ENCODE measurements around the gene PHACTR1. TPM values are rescaled to one million over a fixed set of nuclear protein-coding genes. Genes with fewer than 3 reads are reported as not detected.

Gene PHACTR1
- total and polyA plus RNA-seq, 4 donors, result 0.31 to 1.5 (median 0.79) TPM

- no peak overlapping the region for H3K27ac ChIP-seq (ENCODE audit: low read depth in 1 of 2, low read length in 2 of 2)
- no peak overlapping the region for H3K4me3 ChIP-seq (ENCODE audit: low read depth in 1 of 3, low read length in 3 of 3)
- no peaks in the 10 kb centered on the region for H3K9me3 ChIP-seq (ENCODE audit: control insufficient read depth in 4 of 4, low read length in 3 of 4)
- peaks cover 0 to 3% (median 0%) of the 10 kb centered on the region in 4 donors for H3K27me3 ChIP-seq (ENCODE audit: control insufficient read depth in 4 of 4, insufficient read depth in 4 of 4, low read length in 3 of 4)
- 87% methylated on average over 7 of the region's 7 CpGs for WGBS
- H3K4me1 ChIP-seq (ENCODE audit: control insufficient read depth in 4 of 4, insufficient read depth in 4 of 4, low read length in 3 of 4), result no peaks in the 10 kb centered on the region
- TF ChIP-seq MAX (IDR thresholded peaks at IDR 0.05), result no peak
- no peak for TF ChIP-seq FOXA1 (IDR thresholded peaks at IDR 0.05)
- TF ChIP-seq JUND (IDR thresholded peaks at IDR 0.05), result no peak
- no peak for TF ChIP-seq FOXA2 (IDR thresholded peaks at IDR 0.05)
- no peak for TF ChIP-seq NR2F2 (IDR thresholded peaks at IDR 0.05)
- TF ChIP-seq ZBTB33 (IDR thresholded peaks at IDR 0.05), result no peak
- no peak for TF ChIP-seq CTCF (IDR thresholded peaks at IDR 0.05; ENCODE audit: low read depth, low read length, missing input control)
- TF ChIP-seq ATF3 (IDR thresholded peaks at IDR 0.05), result no peak
- no peak for TF ChIP-seq HNF4A (conservative IDR thresholded peaks at IDR 0.05)
- H3K9ac ChIP-seq (ENCODE audit: low read depth in 1 of 2, low read length in 2 of 2), result no peak overlapping the region
- DNase-seq (ENCODE audit: low spot score), result no peak
- H3K36me3 ChIP-seq (ENCODE audit: control insufficient read depth in 4 of 4, insufficient read depth in 3 of 4, low read depth in 1 of 4, low read length in 3 of 4), result no peaks in the 10 kb centered on the region
Measured at GRCh38 chr6:12990162-12990561, 273.6 kb downstream of the PHACTR1 start.

GRCh38 chr6:12991435-12991834 lies 274.9 kb downstream of the PHACTR1 start:
- Histone ChIP-seq H3K9ac (ENCODE audit: low read depth in 1 of 2, low read length in 2 of 2) (no peak overlapping the region), H3K4me1 (ENCODE audit: control insufficient read depth in 4 of 4, insufficient read depth in 4 of 4, low read length in 3 of 4) (no peaks in the 10 kb centered on the region), H3K9me3 (ENCODE audit: control insufficient read depth in 4 of 4, low read length in 3 of 4) (no peaks in the 10 kb centered on the region), H3K36me3 (ENCODE audit: control insufficient read depth in 4 of 4, insufficient read depth in 3 of 4, low read depth in 1 of 4, low read length in 3 of 4) (no peaks in the 10 kb centered on the region), H3K27ac (ENCODE audit: low read depth in 1 of 2, low read length in 2 of 2) (no peak overlapping the region), H3K27me3 (ENCODE audit: control insufficient read depth in 4 of 4, insufficient read depth in 4 of 4, low read length in 3 of 4) (peaks cover 0 to 3% (median 0%) of the 10 kb centered on the region in 4 donors), H3K4me3 (ENCODE audit: low read depth in 1 of 3, low read length in 3 of 3) (no peak overlapping the region)
- TF ChIP-seq REST (IDR thresholded peaks at IDR 0.05) (no peak), YY1 (IDR thresholded peaks at IDR 0.05) (no peak), MAX (IDR thresholded peaks at IDR 0.05) (no peak), FOXA1 (IDR thresholded peaks at IDR 0.05) (no peak), HNF4A (conservative IDR thresholded peaks at IDR 0.05) (no peak), JUND (IDR thresholded peaks at IDR 0.05) (no peak), TAF1 (conservative IDR thresholded peaks at IDR 0.05) (no peak), CTCF (IDR thresholded peaks at IDR 0.05; ENCODE audit: low read depth, low read length, missing input control) (no peak), NR2F2 (IDR thresholded peaks at IDR 0.05) (no peak)
- DNase-seq (ENCODE audit: low spot score), result no peak
- WGBS, result 84% methylated on average over 3 of the region's 3 CpGs

Measured in liver (tissue), 9 donors.